ENCODE results near the gene OR13C3.
"Not testable (repeated sequence)": the region's sequence is repeated elsewhere in the genome, so short reads cannot be mapped to it uniquely, and the experiment has no call there.

Gene OR13C3

DNA sequence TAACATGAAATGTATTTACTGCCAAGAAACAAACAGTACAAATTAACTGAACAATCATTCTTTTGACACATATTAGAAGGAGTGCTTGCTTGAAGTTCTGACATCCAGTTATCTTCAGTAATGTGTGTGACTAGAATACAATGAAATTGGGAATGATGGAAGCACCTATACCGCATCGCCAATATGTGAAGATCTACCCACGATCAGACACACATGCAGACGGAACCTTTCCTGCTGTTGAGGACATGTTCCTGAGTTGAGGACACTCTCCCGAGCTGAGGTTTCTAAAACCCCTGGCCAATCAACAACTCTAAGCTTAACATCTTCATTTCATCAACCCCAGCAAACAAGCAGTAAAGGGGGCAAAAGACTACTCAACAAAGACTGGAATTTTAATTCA is at the start of gene OR13C3:
TSS of gene OR13C3 (minus strand) at position 101 of the 400 bp plus-strand sequence. CDS start 133 bp downstream, outside the sequence.
- DNase-seq (ENCODE audit: low read depth in 2 of 2, low spot score in 1 of 2): no peak

DNA sequence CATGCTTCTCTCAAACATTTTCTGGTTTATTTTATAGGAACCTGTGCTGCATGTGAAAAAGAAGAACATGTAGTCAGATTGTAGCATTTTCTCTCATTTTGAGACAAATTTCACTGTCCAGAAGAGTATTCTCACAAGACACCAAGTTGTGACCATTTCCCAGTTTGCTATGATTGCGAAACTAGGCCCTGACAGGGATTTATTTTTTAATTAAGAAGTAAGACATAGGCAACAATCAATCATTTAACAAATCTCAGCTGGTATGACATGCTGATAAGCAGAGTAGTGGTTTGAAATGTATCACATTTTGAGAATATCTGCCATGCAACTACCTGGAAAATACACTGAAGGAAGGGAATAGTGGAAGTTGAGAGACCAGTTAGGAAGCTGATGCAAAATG is 43.9 kb upstream of the OR13C3 start:
- DNase-seq (ENCODE audit: low read depth in 2 of 2, low spot score in 1 of 2): no peak

- DNase-seq (ENCODE audit: low read depth in 2 of 2, low spot score in 1 of 2): no peak
Measured at GRCh38 chr9:104577263-104577662, 40.6 kb upstream of the OR13C3 start.

- no peak for DNase-seq (ENCODE audit: low read depth in 2 of 2, low spot score in 1 of 2)
Measured at GRCh38 chr9:104575456-104575855, 38.8 kb upstream of the OR13C3 start.

DNA sequence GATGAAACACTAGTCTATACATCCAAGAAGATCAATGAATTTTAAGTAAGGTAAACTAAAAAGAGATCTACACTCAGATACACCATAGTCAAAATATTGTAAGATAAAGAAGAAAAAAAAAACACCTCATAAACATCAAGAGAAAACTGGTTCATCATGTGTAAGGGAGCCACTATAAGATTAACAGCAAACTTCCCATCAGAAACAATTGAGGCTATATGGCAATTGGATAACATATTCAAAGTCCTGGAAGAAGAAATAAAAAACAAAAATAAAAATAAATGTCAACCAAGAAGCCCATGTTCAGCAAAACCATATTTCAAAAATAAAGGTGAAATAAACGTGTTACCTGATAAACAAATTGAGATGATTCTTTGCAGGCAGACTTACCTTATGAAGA is 36.0 kb upstream of the OR13C3 start:
- no peak for DNase-seq (ENCODE audit: low read depth in 2 of 2, low spot score in 1 of 2)

DNA sequence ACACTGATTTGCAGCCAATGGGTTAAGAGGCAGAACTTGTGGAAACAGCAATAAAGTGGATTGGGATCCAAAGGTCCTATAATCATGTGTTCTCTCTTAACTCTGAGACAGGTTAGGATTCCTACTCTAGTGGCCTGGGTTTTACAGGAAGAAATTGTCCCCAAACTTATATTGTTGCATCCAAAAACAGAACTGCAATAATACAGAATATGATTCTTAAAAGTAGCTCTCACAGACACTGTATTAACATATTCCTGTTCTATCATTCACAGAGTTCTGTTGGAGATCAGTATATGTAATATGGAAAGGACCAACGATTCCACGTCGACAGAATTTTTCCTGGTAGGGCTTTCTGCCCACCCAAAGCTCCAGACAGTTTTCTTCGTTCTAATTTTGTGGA is 32.2 kb upstream of the OR13C3 start, which contains the start of gene OR13C8:
TSS of gene OR13C8 (plus strand) at position 301 of the 400 bp plus-strand sequence. CDS start at position 301, 0 bp downstream.
- no peak for DNase-seq (ENCODE audit: low read depth in 2 of 2, low spot score in 1 of 2)

GRCh38 chr9:104564358-104564757 is 27.7 kb upstream of the OR13C3 start:
- no peak for DNase-seq (ENCODE audit: low read depth in 2 of 2, low spot score in 1 of 2)

- DNase-seq (ENCODE audit: low read depth in 2 of 2, low spot score in 1 of 2): no peak
Measured at GRCh38 chr9:104556830-104557634, 20.4 kb upstream of the OR13C3 start.

DNA sequence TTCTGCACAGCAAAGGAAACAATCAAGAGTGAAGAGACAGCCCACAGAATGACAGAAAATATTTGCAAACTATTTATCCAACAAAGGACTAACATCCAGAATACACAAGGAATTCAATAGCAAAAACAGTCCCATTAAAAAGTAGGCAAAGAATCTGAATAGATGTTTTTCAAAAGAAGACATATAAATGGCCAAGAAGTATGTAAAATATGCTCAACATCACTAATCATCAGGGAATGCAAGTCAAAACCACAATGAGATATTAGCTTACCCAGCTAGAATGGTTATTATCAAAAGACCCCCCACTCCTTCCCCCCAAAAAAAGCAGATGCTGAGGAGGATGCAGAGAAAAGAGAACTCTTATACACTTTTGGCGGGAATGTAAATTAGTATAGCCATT is 18.9 kb upstream of the OR13C3 start:
- DNase-seq (ENCODE audit: low read depth in 2 of 2, low spot score in 1 of 2): no peak

DNA sequence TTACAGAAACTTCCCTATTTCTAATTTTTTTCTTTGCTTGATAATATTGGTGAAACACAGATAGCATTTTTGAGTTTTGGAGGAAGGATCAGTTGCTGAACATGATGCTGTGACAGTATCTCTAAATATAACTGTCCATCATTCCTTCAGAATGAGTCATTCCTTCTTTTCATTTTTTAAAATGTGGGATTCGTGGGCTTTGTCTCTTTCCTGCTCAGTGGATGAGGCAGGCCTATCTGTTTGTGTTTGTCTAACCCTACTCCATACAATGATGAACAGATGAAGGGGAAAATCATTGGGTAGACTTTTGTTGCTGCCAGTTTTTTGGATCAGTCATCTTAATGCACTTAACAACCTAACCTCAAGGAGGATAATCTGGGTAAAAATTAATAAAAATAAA is 16.6 kb upstream of the OR13C3 start:
- DNase-seq (ENCODE audit: low read depth in 2 of 2, low spot score in 1 of 2): no peak

GRCh38 chr9:104544644-104545043 is 8.0 kb upstream of the OR13C3 start:
- DNase-seq (ENCODE audit: low read depth in 2 of 2, low spot score in 1 of 2): no peak

GRCh38 chr9:104539275-104539674 is 2.6 kb upstream of the OR13C3 start:
- DNase-seq (ENCODE audit: low read depth in 2 of 2, low spot score in 1 of 2): no peak

GRCh38 chr9:104527109-104527508 is 9.5 kb downstream of the OR13C3 start, which contains the start of gene OR13C4:
Gene OR13C4, minus strand, starts transcription at chr9:104527209. Its CDS starts 0 bp downstream, at chr9:104527209.
- no peak for DNase-seq (ENCODE audit: low read depth in 2 of 2, low spot score in 1 of 2)

GRCh38 chr9:104520241-104520640 is 16.4 kb downstream of the OR13C3 start:
- not testable (repeated sequence) for DNase-seq (ENCODE audit: low read depth in 2 of 2, low spot score in 1 of 2)

GRCh38 chr9:104514901-104515300 is 21.8 kb downstream of the OR13C3 start:
- no peak for DNase-seq (ENCODE audit: low read depth in 2 of 2, low spot score in 1 of 2)

GRCh38 chr9:104506565-104506964 is 30.1 kb downstream of the OR13C3 start:
- no peak for DNase-seq (ENCODE audit: low read depth in 2 of 2, low spot score in 1 of 2)

GRCh38 chr9:104503963-104504362 is 32.7 kb downstream of the OR13C3 start, which contains the start of gene OR13F1:
Gene OR13F1, plus strand, starts transcription at chr9:104504263. Its CDS starts 0 bp downstream, at chr9:104504263.
- DNase-seq (ENCODE audit: low read depth in 2 of 2, low spot score in 1 of 2): no peak

- no peak for DNase-seq (ENCODE audit: low read depth in 2 of 2, low spot score in 1 of 2)
Measured at GRCh38 chr9:104503440-104503839, 33.2 kb downstream of the OR13C3 start.

DNA sequence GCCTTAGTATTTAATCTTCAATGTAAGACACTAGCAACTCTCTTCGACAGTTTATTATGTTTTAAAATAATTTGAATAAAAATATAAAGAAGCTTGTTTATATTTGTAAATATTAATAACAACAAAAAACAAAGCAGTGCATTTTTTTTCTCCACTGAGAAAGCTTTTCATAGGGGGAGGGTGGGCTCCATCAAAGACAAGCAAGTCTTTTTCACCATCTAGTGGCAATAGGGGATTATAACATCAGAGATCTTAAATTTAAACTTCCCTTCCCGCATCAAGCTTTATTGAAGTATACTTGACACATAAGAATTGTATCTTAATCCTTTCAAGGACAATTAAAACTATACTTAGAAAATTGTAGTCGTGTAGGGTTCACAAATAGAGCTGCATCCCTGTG is 41.8 kb downstream of the OR13C3 start:
- DNase-seq (ENCODE audit: low read depth in 2 of 2, low spot score in 1 of 2): no peak

All from stimulated activated CD8-positive, alpha-beta memory T cell treated with anti-CD3 and anti-CD28 coated beads, Interleukin-4, amount 100 ng/mL, for 4 hours (primary cell).